GM21423 (cell line): ENCODE measurements around the gene C2CD4C.
"Not testable (repeated sequence)": the region's sequence is repeated elsewhere in the genome, so short reads cannot be mapped to it uniquely, and the experiment has no call there.

Source experiments
- ATAC-seq: cut with Tn5 transposase; IDR thresholded peaks from one replicate; pipeline ENCODE4 v1.9.1; 2021; ENCODE audit warnings: mild to moderate bottlenecking, moderate library complexity; ENCODE audit not compliant: unreplicated experiment

The C2CD4C gene

GRCh38 chr19:400976-401865, 7.7 kb downstream of the C2CD4C start:
- ATAC-seq: no peak

DNA sequence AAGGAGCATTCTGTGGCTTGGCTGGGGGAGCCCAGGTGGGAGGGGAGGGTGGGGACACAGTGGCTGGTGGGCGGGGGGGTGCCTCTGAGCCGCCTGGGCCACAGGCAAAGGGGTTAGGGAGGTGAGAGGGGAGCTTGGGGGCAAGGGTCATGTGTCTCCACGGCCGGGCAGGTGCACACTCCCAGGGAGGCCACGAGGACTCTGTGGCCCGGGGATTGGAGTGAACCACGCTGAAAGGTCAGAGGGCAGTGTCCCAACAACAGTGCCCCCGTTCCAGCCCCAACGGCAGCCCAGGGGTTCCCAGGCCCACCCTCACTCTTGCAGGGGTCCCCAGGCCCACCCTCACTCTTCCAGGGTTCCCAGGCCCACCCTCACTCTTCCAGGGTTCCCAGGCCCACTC, 9.6 kb downstream of the C2CD4C start:
- no peak for ATAC-seq

GRCh38 chr19:398719-399118, 10.2 kb downstream of the C2CD4C start:
- no peak for ATAC-seq

GRCh38 chr19:397941-398706, 10.8 kb downstream of the C2CD4C start:
- ATAC-seq: no peak

DNA sequence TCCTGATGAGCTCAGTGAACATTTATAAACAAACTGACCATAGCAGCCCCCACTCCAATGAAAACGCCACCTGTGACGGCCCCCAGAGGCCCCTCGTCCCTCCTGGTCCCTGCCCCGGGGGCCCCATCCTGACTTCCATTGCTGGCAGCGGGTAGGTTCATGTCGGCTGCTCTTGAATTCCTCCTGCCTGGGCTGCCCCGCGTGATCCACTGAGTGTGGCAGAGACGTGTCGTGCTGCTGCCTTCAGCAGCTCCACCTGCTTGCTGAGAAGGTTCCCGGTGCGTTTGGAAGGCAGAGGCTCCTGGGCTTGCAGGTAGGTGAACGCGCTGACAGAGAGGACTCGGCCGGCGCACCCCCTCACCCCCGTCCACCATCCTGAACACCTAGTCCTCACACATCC, 11.6 kb downstream of the C2CD4C start:
- no peak for ATAC-seq

GRCh38 chr19:395467-395866, 13.5 kb downstream of the C2CD4C start:
- no peak for ATAC-seq

GRCh38 chr19:394857-395256, 14.1 kb downstream of the C2CD4C start:
- ATAC-seq: not testable (repeated sequence)

GRCh38 chr19:393560-393959, 15.4 kb downstream of the C2CD4C start:
- not testable (repeated sequence) for ATAC-seq

- no peak for ATAC-seq
Measured at GRCh38 chr19:392375-392970, 16.5 kb downstream of the C2CD4C start.

DNA sequence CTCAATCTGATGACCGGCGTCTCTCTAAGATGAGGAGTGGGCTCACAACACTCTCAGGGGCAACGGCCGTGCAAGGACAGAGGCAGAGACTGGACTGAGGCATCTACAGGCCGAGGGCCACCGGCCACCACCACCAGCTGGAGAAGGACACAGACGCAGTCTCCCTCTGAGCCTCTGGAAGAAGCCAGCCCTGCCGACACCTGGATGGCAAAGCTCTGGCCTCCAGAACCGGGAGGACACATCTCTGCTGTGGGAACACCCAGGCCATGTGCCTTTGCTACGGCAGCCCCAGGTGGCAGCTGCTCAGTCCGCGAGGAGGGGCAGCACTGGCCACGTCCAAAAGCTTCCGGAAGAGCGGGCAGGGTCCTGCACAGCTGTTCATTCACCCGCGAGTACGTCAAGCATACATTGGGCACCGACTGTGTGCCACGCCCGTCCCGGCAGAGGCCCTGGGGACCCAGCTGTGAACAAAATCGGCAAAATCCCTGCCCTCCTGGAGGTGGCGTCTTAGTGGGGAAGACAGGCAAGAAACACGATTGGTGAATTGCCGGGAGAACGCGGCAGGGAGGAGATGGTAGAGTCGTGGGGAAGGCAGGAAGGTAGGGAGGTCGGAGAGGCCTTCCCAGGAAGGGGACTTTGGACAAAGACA, 17.1 kb downstream of the C2CD4C start:
- no peak for ATAC-seq

GRCh38 chr19:391207-391557, 17.8 kb downstream of the C2CD4C start:
- no peak for ATAC-seq

GRCh38 chr19:390386-391206, 18.4 kb downstream of the C2CD4C start:
- ATAC-seq: no peak

GRCh38 chr19:389935-390289, 19.0 kb downstream of the C2CD4C start:
- ATAC-seq: no peak

- ATAC-seq: no peak
Measured at GRCh38 chr19:389255-389934, 19.6 kb downstream of the C2CD4C start.

DNA sequence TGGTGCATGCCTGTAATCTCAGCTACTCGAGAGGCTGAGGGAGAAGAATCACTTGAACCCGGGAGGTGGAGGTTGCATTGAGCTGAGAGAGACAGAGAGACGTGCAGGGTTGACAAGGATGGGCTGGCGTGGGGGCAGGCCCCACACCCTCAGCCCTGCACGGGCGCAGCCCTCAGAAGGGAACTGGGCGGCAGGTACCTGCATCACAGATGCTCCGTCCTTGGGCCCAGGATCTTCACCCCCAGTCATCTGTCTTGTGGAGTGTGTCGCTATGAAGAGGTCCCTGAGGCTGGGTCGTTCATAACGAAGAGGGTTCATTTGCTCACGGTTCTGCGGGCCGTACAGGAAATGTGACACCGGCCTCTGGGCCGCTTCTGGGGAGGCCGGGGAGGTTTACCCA, 20.3 kb downstream of the C2CD4C start:
- ATAC-seq: no peak

DNA sequence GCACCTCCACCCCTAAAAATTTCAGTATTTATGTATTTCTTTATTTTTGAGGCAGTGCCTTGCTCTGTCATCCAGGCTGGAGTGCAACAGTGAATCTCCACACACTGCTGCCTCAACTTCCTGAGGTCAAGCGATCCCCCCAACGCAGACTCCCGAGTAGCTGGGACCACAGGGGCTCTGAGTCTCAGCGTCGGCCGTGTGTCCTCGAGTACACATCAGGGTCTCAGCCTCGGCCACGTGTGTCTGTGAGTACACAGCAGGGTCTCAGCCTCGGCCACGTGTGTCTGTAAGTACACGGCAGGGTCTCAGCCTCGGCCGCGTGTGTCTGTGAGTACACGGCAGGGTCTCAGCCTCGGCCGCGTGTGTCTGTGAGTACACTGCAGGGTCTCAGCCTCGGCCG, 21.2 kb downstream of the C2CD4C start:
- ATAC-seq: no peak

DNA sequence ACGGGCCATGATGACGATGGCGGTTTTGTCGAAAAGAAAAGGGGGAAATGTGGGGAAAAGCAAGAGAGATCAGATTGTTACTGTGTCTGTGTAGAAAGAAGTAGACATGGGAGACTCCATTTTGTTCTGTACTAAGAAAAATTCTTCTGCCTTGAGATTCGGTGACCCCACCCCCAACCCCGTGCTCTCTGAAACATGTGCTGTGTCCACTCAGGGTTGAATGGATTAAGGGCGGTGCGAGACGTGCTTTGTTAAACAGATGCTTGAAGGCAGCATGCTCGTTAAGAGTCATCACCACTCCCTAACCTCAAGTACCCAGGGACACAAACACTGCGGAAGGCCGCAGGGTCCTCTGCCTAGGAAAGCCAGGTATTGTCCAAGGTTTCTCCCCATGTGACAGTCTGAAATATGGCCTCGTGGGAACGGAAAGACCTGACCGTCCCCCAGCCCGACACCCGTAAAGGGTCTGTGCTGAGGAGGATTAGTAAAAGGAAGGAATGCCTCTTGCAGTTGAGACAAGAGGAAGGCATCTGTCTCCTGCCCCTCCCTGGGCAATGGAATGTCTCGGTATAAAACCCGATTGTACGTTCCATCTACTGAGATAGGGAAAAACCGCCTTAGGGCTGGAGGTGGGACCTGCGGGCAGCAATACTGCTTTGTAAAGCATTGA, 22.2 kb downstream of the C2CD4C start:
- ATAC-seq: not testable (repeated sequence)

- not testable (repeated sequence) for ATAC-seq
Measured at GRCh38 chr19:386189-386588, 22.8 kb downstream of the C2CD4C start.

DNA sequence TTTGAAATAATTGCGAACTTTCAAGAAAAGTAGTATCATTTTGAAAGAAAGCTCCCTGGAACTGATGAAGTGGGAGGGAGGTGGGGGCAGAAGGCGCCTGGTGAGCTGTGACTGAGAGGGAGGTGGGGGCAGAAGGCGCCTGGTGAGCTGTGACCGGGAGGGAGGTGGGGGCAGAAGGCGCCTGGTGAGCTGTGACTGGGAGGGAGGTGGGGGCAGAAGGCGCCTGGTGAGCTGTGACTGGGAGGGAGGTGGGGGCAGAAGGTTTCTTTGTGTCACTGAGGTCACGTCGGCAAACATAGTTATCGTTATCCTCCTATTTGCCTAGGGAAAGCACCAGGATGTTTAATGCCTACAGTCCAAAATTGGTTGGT, 24.2 kb downstream of the C2CD4C start:
- no peak for ATAC-seq
